ENCODE measurements around the gene AHI1. TPM values are rescaled to one million over a fixed set of nuclear protein-coding genes. Genes with fewer than 3 reads are reported as not detected.

AHI1 gene
- total RNA-seq, 1 experiment from 2014 or later = 22.8 TPM

GRCh38 chr6:135244805-135245204 lies 252.7 kb downstream of the AHI1 start:
- Histone ChIP-seq H3K9me3 (ENCODE audit: low read depth, low read length, poor library complexity, severe bottlenecking) (no peaks in the 10 kb centered on the region), H3K4me1 (ENCODE audit: insufficient read depth, low read length, poor library complexity, severe bottlenecking) (peaks cover 11% of the 10 kb centered on the region), H3K4me3 (ENCODE audit: low read depth, low read length, poor library complexity, severe bottlenecking) (no peak overlapping the region), H3K27me3 (replicated peaks; ENCODE audit: insufficient read depth, low read depth, low read length, poor library complexity) (no peaks in the 10 kb centered on the region), H3K36me3 (ENCODE audit: insufficient read depth, low read length, poor library complexity, severe bottlenecking) (no peaks in the 10 kb centered on the region), H3K27ac (ENCODE audit: low read depth, low read length, poor library complexity, severe bottlenecking) (no peak overlapping the region)
- no peak for DNase-seq (ENCODE audit: low spot score)
- intact Hi-C loops (cut with micrococcal nuclease; ENCODE audit: unreplicated experiment) = no loop called here
- TF ChIP-seq CTCF (conservative IDR thresholded peaks at IDR 0.05; ENCODE audit: low read depth, low read length) = no peak
- no peak for TF ChIP-seq EZH2 (IDR thresholded peaks at IDR 0.05; ENCODE audit: borderline replicate concordance, low read depth, low read length, poor library complexity, severe bottlenecking)
- ChIA-PET POLR2A (ENCODE audit: low non-redundant PET) (no interaction called here), CTCF (no interaction called here)
- BruUV-seq (replicated peaks) = no TSS peak

GRCh38 chr6:135243871-135244796 lies 253.4 kb downstream of the AHI1 start:
- Histone ChIP-seq H3K27me3 (replicated peaks; ENCODE audit: insufficient read depth, low read depth, low read length, poor library complexity) (no peaks in the 10 kb centered on the region), H3K4me1 (ENCODE audit: insufficient read depth, low read length, poor library complexity, severe bottlenecking) (peaks cover 11% of the 10 kb centered on the region), H3K27ac (ENCODE audit: low read depth, low read length, poor library complexity, severe bottlenecking) (peak overlapping the region; percentile 25), H3K36me3 (ENCODE audit: insufficient read depth, low read length, poor library complexity, severe bottlenecking) (no peaks in the 10 kb centered on the region), H3K9me3 (ENCODE audit: low read depth, low read length, poor library complexity, severe bottlenecking) (no peaks in the 10 kb centered on the region), H3K4me3 (ENCODE audit: low read depth, low read length, poor library complexity, severe bottlenecking) (no peak overlapping the region)
- TF ChIP-seq EZH2 (IDR thresholded peaks at IDR 0.05; ENCODE audit: borderline replicate concordance, low read depth, low read length, poor library complexity, severe bottlenecking) = no peak
- TF ChIP-seq CTCF (conservative IDR thresholded peaks at IDR 0.05; ENCODE audit: low read depth, low read length) = no peak
- intact Hi-C loops (cut with micrococcal nuclease; ENCODE audit: unreplicated experiment) = no loop called here
- CTCF ChIA-PET = no interaction called here
- POLR2A ChIA-PET (ENCODE audit: low non-redundant PET) = no interaction called here
- no TSS peak for BruUV-seq (replicated peaks)
- no peak for DNase-seq (ENCODE audit: low spot score)

GRCh38 chr6:135240711-135241110 lies 256.8 kb downstream of the AHI1 start:
- no peak for TF ChIP-seq EZH2 (IDR thresholded peaks at IDR 0.05; ENCODE audit: borderline replicate concordance, low read depth, low read length, poor library complexity, severe bottlenecking)
- no peak for TF ChIP-seq CTCF (conservative IDR thresholded peaks at IDR 0.05; ENCODE audit: low read depth, low read length)
- POLR2A ChIA-PET (ENCODE audit: low non-redundant PET) = no interaction called here
- intact Hi-C loops (cut with micrococcal nuclease; ENCODE audit: unreplicated experiment) = no loop called here
- BruUV-seq (replicated peaks) = no TSS peak
- no peaks in the 10 kb centered on the region for H3K27me3 ChIP-seq (replicated peaks; ENCODE audit: insufficient read depth, low read depth, low read length, poor library complexity)
- H3K36me3 ChIP-seq (ENCODE audit: insufficient read depth, low read length, poor library complexity, severe bottlenecking) = no peaks in the 10 kb centered on the region
- DNase-seq (ENCODE audit: low spot score) = no peak
- no peak overlapping the region for H3K27ac ChIP-seq (ENCODE audit: low read depth, low read length, poor library complexity, severe bottlenecking)
- H3K9me3 ChIP-seq (ENCODE audit: low read depth, low read length, poor library complexity, severe bottlenecking) = no peaks in the 10 kb centered on the region
- H3K4me1 ChIP-seq (ENCODE audit: insufficient read depth, low read length, poor library complexity, severe bottlenecking) = peaks cover 11% of the 10 kb centered on the region
- no peak overlapping the region for H3K4me3 ChIP-seq (ENCODE audit: low read depth, low read length, poor library complexity, severe bottlenecking)
- CTCF ChIA-PET = no interaction called here
